Hindlimb muscle (tissue), 1 donor: ENCODE data around the gene NOP56. TPM values are rescaled to one million over a fixed set of nuclear protein-coding genes. Genes with fewer than 3 reads are reported as not detected.
"Not testable (repeated sequence)": the region's sequence is repeated elsewhere in the genome, so short reads cannot be mapped to it uniquely, and the experiment has no call there.

Experiments used
- DNase-seq: peaks from one replicate; pipeline ENCODE4 v3.0.0-alpha.2; 2013
- polyA plus RNA-seq: library from polyadenylated mRNA; unstranded; fragments of 120-200 nt; gene quantifications from one replicate; pipeline ENCODE4 v1.2.1, GENCODE V29; 2013; ENCODE audit not compliant: insufficient read length

Gene NOP56
- polyA plus RNA-seq, 1 donor = 161 TPM

GRCh38 chr20:2688041-2688591 is 35.7 kb downstream of the NOP56 start:
- DNase-seq = peak; percentile 15

- no peak for DNase-seq
These were observed 37.8 kb downstream of the NOP56 start for GRCh38 chr20:2690213-2690612.

- no peak for DNase-seq
These were observed 38.3 kb downstream of the NOP56 start for GRCh38 chr20:2690718-2691117.

- no peak for DNase-seq
These were observed 38.7 kb downstream of the NOP56 start for GRCh38 chr20:2691127-2691526.

- DNase-seq = no peak
These were observed 39.2 kb downstream of the NOP56 start for GRCh38 chr20:2691663-2692035.

- DNase-seq = peak; percentile 45
These were observed 39.8 kb downstream of the NOP56 start, which contains the start of gene EBF4 for GRCh38 chr20:2692036-2692885. TSS of gene EBF4 (plus strand) at chr20:2692780. CDS start at chr20:2693646, 866 bp downstream.

GRCh38 chr20:2692886-2693285 is 40.5 kb downstream of the NOP56 start:
- DNase-seq = no peak

- peak; percentile 40 for DNase-seq
These were observed 41.0 kb downstream of the NOP56 start for GRCh38 chr20:2693286-2694007.

GRCh38 chr20:2694008-2694471 is 41.6 kb downstream of the NOP56 start:
- peak; percentile 25 for DNase-seq

- no peak for DNase-seq
These were observed 42.1 kb downstream of the NOP56 start for GRCh38 chr20:2694519-2694918.

GRCh38 chr20:2695206-2695983 is 43.0 kb downstream of the NOP56 start:
- no peak for DNase-seq

GRCh38 chr20:2695984-2696525 is 43.6 kb downstream of the NOP56 start:
- not testable (repeated sequence) for DNase-seq

- no peak for DNase-seq
These were observed 44.2 kb downstream of the NOP56 start for GRCh38 chr20:2696646-2697045.

- no peak for DNase-seq
These were observed 45.3 kb downstream of the NOP56 start for GRCh38 chr20:2697768-2698167.

- no peak for DNase-seq
These were observed 45.9 kb downstream of the NOP56 start for GRCh38 chr20:2698186-2698817.

- DNase-seq = no peak
These were observed 46.5 kb downstream of the NOP56 start for GRCh38 chr20:2698912-2699311.

- no peak for DNase-seq
These were observed 47.5 kb downstream of the NOP56 start for GRCh38 chr20:2699775-2700413.

- no peak for DNase-seq
These were observed 48.6 kb downstream of the NOP56 start for GRCh38 chr20:2700913-2701620.

- DNase-seq = no peak
These were observed 49.2 kb downstream of the NOP56 start for GRCh38 chr20:2701671-2702081.

GRCh38 chr20:2703716-2704475 is 51.5 kb downstream of the NOP56 start:
- no peak for DNase-seq
